HG02571 (cell line): ENCODE results near the gene UPP2.

Source experiments
- ATAC-seq: cut with Tn5 transposase; IDR thresholded peaks from one replicate; pipeline ENCODE4 v1.9.1; 2021; ENCODE audit warnings: mild to moderate bottlenecking, moderate library complexity; ENCODE audit not compliant: unreplicated experiment

The UPP2 gene

GRCh38 chr2:158101384-158101926 is at the start of gene UPP2:
UPP2 (plus strand) TSS chr2:158101876; CDS start chr2:158102064, 188 bp downstream.
- ATAC-seq, result no peak

- no peak for ATAC-seq
These were observed 48.9 kb upstream of the UPP2 start for GRCh38 chr2:158052761-158053160.

GRCh38 chr2:158056875-158057274 is 44.8 kb upstream of the UPP2 start:
- ATAC-seq, result no peak

GRCh38 chr2:158060160-158060834 is 41.4 kb upstream of the UPP2 start:
- ATAC-seq, result no peak

DNA sequence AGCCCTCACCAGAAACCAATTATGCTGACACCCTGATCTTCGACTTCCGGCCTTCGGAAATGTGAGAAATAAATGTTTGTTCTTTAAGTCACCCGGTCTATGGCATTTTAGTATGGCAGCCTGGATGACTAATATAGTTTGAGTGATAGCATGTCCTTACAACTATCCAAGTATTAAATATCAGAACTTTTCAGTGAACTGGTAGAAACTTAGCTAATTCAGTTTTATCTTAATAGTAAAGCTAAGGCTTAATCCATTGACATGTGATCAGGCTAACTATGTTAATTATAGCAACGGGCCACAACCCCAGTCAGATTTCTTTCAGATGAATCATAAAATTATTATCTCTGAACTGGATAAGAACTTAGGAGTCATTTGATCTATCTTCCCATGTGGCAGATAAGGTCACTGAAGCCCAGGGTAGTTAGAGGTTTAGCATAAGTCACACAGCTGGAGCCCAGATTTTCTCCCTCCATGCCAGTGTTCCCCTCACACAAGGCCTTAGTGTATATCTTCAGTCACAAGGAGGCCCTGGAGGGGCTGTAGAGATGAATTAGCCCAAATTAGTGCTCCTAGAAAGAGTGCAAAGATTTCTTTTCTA is 40.7 kb upstream of the UPP2 start:
- no peak for ATAC-seq

DNA sequence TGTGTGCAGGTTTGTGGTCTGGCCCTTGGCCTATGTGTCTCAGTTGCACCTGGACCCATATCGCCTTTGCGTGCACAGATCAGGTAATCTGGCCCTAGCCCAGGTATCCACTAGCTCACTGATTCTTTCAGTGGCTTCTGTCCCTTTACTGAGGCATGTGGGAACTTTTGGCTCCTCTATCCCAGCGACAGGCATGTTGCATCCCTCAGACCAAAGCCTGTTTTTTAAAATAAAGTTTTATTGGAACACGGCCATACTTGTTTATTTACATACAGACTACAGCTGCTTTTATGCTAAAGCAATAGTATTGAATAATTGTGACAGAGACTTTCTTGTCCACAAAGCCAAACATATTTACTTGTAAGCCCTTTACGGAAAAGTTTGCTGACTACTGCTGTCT is 39.9 kb upstream of the UPP2 start:
- ATAC-seq, result no peak

- ATAC-seq, result no peak
These were observed 35.5 kb upstream of the UPP2 start for GRCh38 chr2:158066046-158066713.

- no peak for ATAC-seq
These were observed 30.7 kb upstream of the UPP2 start for GRCh38 chr2:158071018-158071417.

DNA sequence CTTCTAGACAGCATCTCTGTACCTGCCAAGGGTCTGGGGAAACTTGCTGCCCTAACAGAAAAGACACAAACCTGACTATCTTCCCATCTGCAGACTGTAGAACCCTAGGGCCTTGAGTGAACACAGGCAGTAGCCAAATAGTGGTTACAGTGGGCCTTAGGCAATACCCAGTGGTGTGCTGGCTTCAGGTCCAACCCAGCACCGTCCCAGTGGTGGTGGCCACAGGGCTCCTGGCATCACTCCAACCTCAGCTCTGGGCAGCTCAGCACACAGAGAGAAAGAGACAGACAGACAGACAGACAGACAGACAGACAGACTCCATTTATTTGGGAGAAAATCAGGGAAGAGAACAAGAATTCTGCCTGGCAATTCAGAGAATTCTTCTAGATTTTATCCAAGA is 29.3 kb upstream of the UPP2 start:
- ATAC-seq, result no peak

DNA sequence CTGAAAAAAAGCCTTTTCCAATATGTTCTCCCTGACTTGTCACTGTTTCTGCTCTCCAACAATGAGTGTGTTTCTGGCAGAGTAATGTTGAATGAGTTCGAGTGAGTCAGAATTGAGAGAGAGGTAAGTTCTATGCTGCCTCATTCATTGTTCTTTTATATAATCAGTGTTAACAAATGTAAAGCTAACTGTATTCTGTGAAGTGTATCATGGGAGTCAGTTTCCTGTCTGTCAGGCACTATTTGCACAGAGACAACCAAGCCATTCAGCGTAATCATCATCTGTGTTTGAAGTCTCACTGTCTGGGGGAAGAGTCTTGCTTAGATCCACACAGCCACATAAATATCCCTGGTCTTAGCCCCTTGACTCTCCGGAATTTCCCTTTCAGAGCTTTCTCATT is 22.0 kb upstream of the UPP2 start:
- ATAC-seq, result no peak

GRCh38 chr2:158088093-158088492 is 13.6 kb upstream of the UPP2 start:
- no peak for ATAC-seq

GRCh38 chr2:158089322-158089721 is 12.4 kb upstream of the UPP2 start:
- ATAC-seq, result no peak

- ATAC-seq, result no peak
These were observed 10.0 kb upstream of the UPP2 start for GRCh38 chr2:158091647-158092046.

- ATAC-seq, result no peak
These were observed 7.1 kb upstream of the UPP2 start for GRCh38 chr2:158094487-158095092.

GRCh38 chr2:158095269-158095668 is 6.4 kb upstream of the UPP2 start:
- ATAC-seq, result no peak

DNA sequence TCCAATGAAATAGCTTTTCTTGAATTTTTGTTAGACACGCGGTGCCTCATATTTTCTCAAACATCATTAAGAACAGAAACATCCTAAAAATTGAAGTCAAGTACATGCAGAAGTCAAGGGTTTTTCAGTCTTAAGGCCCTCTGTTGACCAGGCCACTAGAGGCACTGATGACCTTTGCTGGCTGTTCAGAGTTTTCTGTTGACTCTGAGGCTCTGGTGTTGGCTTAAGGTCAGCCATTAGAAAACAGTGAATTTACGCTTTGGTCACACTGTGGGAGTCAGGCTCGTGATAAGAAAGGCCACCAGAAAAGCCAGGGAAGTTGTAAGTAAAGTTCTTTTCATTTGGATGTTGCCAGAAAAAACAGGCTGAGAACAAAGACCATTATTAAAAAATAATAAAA is 5.8 kb upstream of the UPP2 start:
- no peak for ATAC-seq

- ATAC-seq, result no peak
These were observed 4.2 kb upstream of the UPP2 start for GRCh38 chr2:158097481-158097880.

DNA sequence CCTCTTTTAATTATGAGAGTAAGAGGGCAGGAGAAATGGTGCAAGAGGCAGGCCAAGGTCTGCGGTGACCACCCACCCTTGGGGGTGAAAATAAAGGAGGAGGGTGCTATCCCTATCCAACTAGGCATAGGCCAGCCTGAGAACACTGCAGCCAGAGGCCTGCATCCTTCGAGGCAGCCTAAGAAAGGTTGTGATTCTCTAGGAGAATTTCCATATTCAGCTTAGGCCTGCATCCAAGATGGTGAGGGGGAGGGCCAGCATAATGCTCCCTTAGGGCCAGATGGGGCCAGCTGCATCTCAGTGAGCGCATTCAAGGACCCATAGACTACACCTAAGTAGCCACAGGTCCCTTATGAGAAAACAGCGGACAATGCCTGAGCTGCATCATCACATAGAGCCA is 3.5 kb upstream of the UPP2 start:
- ATAC-seq, result no peak

DNA sequence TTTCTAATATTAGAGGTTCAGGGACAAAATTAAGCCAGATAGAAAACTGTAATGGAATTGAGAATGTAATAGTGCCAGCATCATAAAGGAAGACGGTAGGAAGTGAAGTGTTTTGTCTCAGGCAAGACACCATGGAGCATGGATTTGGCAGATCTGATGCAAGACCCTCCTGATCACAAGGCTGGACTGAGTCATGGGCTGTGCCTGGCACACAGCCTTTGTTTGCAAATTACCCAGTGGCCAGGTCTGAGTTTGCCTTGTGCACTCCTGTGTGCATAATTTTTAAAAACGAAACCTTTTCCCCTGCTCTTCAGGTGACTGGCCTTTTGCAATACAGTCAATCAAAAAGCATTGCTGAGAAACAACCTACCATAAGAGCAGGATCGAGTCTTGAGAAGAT is 2.0 kb upstream of the UPP2 start:
- no peak for ATAC-seq

DNA sequence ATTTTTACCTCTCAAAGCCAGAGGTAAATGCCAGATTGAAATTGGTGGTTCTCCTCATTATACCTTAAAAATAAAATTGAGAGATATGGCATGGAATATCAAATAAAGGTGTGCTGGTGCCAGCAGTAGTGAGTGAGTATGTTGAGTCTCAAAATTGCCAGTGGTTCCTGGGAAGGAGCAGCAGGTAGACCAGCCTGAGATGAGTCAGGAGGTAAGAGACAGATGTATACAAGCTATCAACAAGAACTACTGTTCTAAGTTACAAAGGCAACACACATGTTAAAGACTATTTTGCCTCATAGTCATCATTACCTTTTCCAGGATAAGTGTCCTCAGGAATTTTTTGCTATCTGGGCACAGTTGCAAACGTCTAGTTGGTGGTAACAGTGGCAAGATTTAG is 1.3 kb upstream of the UPP2 start:
- no peak for ATAC-seq

GRCh38 chr2:158102446-158102845 is 770 bp downstream of the UPP2 start:
- ATAC-seq, result no peak
